Spleen (tissue), 7 donors: Measurements from ENCODE around the gene ADRA1B.

Source experiments
- POLR2A ChIP-seq, 3 donors: fragments of 450-650 bp; IDR thresholded peaks; one replicate each; pipeline ENCODE4 v1.5.1; 2017; ENCODE audit warnings: antibody characterized with exemption in 3 of 3, mild to moderate bottlenecking in 1 of 3
- TF ChIP-seq, protein P1 (sequence below), 11 experiments: fragments of 200-600 bp in 7 of 11; fragments of 450-650 bp in 4 of 11; sonication (generic) in 4 of 11; IDR thresholded peaks in 8 of 11; conservative IDR thresholded peaks in 3 of 11; 1 replicate in 7 of 11; 2 replicates in 4 of 11; pipeline versions ENCODE4 v1.4.0 to v1.8.0; 2016 to 2021; ENCODE audit warnings: antibody characterized with exemption in 11 of 11, inconsistent platforms in 4 of 11, mild to moderate bottlenecking in 1 of 11
- donor health status: DM: no; HTN: no; CAD: no; lungs with moderate emphysema.
- donor health status: DM: no; HTN: no; CAD: no.
- donor health status: DM: no; HTN: no; CAD: no.

DNA sequence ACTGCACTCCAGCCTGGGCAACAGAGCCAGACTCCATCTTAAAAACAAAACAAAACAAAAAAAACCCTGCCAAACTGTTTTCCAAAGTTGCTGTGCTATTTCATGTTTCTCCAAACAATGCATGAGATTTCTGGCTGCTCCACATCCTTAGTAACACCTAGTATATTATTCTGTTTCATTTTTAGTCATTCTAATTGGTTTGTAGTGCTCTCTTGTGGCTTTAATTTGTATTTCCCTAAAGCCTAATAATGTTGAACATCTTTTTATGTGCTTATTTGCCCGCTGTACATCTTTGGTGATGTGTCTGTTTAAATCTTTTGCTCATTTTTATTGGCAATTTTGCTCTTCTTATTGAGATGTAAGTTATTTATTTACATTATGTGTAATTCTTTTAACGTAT, 74.2 kb downstream of the ADRA1B start:
- TF ChIP-seq POLR2A (IDR thresholded peaks at IDR 0.05) = no peak
- TF ChIP-seq, protein P1, sequence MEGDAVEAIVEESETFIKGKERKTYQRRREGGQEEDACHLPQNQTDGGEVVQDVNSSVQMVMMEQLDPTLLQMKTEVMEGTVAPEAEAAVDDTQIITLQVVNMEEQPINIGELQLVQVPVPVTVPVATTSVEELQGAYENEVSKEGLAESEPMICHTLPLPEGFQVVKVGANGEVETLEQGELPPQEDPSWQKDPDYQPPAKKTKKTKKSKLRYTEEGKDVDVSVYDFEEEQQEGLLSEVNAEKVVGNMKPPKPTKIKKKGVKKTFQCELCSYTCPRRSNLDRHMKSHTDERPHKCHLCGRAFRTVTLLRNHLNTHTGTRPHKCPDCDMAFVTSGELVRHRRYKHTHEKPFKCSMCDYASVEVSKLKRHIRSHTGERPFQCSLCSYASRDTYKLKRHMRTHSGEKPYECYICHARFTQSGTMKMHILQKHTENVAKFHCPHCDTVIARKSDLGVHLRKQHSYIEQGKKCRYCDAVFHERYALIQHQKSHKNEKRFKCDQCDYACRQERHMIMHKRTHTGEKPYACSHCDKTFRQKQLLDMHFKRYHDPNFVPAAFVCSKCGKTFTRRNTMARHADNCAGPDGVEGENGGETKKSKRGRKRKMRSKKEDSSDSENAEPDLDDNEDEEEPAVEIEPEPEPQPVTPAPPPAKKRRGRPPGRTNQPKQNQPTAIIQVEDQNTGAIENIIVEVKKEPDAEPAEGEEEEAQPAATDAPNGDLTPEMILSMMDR (IDR thresholded peaks at IDR 0.05 in 8 of 11, conservative IDR thresholded peaks at IDR 0.05 in 3 of 11) = no peak
